Activated CD8-positive, alpha-beta memory T cell treated with anti-CD3 and anti-CD28 coated beads, Interleukin-2, amount 10 ng/mL, durations not matched to agents 7 days and 5 days (primary cell): Measurements from ENCODE around the gene TAAR8. TPM values are rescaled to one million over a fixed set of nuclear protein-coding genes. Genes with fewer than 3 reads are reported as not detected.

Experiments
- ATAC-seq: fragments of 150-1000 bp; cut with Tn5 transposase; one replicate; pipeline ENCODE4 v1.10.0; 2021; ENCODE audit warnings: moderate library complexity
- CTCF ChIA-PET: fragments of 350-600 bp; sonication (Branson Sonifier 250); formaldehyde crosslinking; loops from one replicate; lab custom pipeline; 2021; ENCODE audit warnings: antibody characterized with exemption; lab: Charles Lee
- DNase-seq: peaks from one replicate; pipeline ENCODE4 v3.0.0-alpha.2; 2020
- H3K27ac Mint-ChIP-seq: one replicate; pipeline ENCODE4 v1.8.0; 2021; ENCODE audit warnings: mild to moderate bottlenecking, mixed read lengths
- H3K27me3 Mint-ChIP-seq: one replicate; pipeline ENCODE4 v1.8.0; 2021; ENCODE audit warnings: mixed read lengths
- H3K36me3 Mint-ChIP-seq: one replicate; pipeline ENCODE4 v1.8.0; 2021; ENCODE audit warnings: mild to moderate bottlenecking, mixed read lengths
- H3K4me1 Mint-ChIP-seq: one replicate; pipeline ENCODE4 v1.8.0; 2021; ENCODE audit warnings: mixed read lengths
- H3K4me3 Mint-ChIP-seq: one replicate; pipeline ENCODE4 v1.8.0; 2021; ENCODE audit warnings: mild to moderate bottlenecking, moderate library complexity, mixed read lengths
- H3K9me3 Mint-ChIP-seq: one replicate; pipeline ENCODE4 v1.8.0; 2022; ENCODE audit warnings: low read depth, mixed read lengths
- total RNA-seq, 2 experiments: library from RNA; stranded (reverse); gene quantifications; one replicate each; pipeline ENCODE4 v1.2.3, GENCODE V29; 2021

TAAR8 gene, protein sequence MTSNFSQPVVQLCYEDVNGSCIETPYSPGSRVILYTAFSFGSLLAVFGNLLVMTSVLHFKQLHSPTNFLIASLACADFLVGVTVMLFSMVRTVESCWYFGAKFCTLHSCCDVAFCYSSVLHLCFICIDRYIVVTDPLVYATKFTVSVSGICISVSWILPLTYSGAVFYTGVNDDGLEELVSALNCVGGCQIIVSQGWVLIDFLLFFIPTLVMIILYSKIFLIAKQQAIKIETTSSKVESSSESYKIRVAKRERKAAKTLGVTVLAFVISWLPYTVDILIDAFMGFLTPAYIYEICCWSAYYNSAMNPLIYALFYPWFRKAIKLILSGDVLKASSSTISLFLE
- total RNA-seq, result not detected

GRCh38 chr6:132552372-132552771 is at the start of gene TAAR8:
TAAR8 (plus strand) TSS chr6:132552672; CDS start chr6:132552693, 21 bp downstream.
- DNase-seq (no peak), ATAC-seq (no peak)
- CTCF ChIA-PET, result interaction anchor here (0.8 kb wide), 1 partner anchor 9 kb away, joined by 3 read pairs; no protein-coding TSS in a partner anchor
- H3K27me3 Mint-ChIP-seq, result peaks cover 43% of the 10 kb centered on the region
- H3K27ac Mint-ChIP-seq, result no peak within 1 kb of the TSS
- H3K4me1 Mint-ChIP-seq, result no peaks in the 10 kb centered on the region
- no peaks in the 10 kb centered on the region for H3K36me3 Mint-ChIP-seq
- H3K9me3 Mint-ChIP-seq, result no peaks in the 10 kb centered on the region
- H3K4me3 Mint-ChIP-seq, result no peak within 1 kb of the TSS

- Mint-ChIP-seq H3K4me3 (no peak overlapping the region), H3K36me3 (peaks cover 33% of the 10 kb centered on the region), H3K9me3 (no peaks in the 10 kb centered on the region), H3K27ac (no peak overlapping the region), H3K4me1 (peaks cover 4% of the 10 kb centered on the region), H3K27me3 (no peaks in the 10 kb centered on the region)
- no peak for ATAC-seq
- CTCF ChIA-PET, result no interaction called here
- DNase-seq, result no peak
Observed at GRCh38 chr6:132504757-132505156, 47.7 kb upstream of the TAAR8 start.

GRCh38 chr6:132505158-132505557 is 47.3 kb upstream of the TAAR8 start:
- ATAC-seq, result no peak
- CTCF ChIA-PET, result no interaction called here
- peaks cover 1% of the 10 kb centered on the region for H3K4me1 Mint-ChIP-seq
- no peaks in the 10 kb centered on the region for H3K27me3 Mint-ChIP-seq
- peaks cover 30% of the 10 kb centered on the region for H3K36me3 Mint-ChIP-seq
- H3K4me3 Mint-ChIP-seq, result no peak overlapping the region
- no peak overlapping the region for H3K27ac Mint-ChIP-seq
- no peak for DNase-seq
- no peaks in the 10 kb centered on the region for H3K9me3 Mint-ChIP-seq

DNA sequence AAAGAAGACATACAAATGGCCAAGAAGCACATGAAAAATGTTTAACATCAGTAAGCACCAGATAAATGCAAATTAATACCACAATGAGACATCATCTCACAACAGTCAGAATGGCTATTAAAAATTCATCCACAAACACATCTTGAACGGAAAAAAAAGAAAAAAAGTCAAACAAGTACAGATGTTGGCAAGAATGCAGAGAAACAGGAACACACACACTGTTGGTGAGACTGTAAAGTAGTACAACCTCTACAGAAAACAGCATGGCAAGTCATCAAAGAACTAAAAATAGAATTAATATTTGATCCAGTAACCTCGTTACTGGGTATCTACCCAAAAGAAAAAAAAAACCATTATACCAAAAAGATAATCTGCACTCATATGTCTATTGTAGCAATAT is 46.0 kb upstream of the TAAR8 start:
- peaks cover 11% of the 10 kb centered on the region for H3K4me1 Mint-ChIP-seq
- no peak for DNase-seq
- H3K4me3 Mint-ChIP-seq, result no peak overlapping the region
- peaks cover 21% of the 10 kb centered on the region for H3K36me3 Mint-ChIP-seq
- H3K27ac Mint-ChIP-seq, result no peak overlapping the region
- no peaks in the 10 kb centered on the region for H3K27me3 Mint-ChIP-seq
- CTCF ChIA-PET, result no interaction called here
- ATAC-seq, result no peak
- no peaks in the 10 kb centered on the region for H3K9me3 Mint-ChIP-seq

DNA sequence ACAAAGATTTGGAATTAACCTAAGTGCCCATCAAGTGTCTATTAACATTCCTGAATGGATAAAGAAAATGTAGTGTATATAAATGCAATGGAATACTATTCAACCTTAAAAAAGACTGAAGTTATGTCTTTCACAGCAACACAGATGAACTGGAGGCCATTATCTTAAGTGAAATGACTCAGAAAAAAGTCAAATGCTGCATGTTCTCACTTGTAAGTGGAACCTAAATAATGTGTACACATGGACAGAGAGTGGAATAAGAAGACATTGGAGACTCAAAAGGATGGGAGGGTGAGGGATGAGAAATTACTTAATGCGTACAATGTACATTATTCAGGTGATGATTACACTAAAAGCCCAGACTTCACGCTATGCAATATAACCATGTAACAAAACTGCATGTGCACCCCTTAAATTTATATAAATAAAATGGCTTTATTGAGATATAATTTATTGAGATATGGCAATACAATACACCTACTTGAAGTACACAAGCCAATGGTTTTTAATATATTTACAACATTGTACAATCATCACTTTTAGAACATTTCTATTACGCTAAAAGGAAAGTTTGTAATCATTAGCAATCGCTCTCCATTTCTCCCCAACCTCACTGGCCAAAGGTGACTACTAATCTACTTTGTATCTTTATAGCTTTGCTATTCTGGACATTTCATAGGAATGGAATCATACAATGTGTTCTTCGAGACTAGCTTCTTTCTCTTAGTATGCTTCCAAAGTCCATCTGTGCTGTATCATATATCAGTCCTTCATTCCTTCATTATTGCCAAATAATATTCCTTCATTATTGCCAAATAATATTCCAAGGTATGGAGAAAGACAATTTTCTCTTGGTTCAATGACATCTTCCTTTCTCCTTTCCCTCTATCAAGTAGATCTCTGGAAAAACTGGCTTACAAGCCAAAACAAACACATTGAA is 45.3 kb upstream of the TAAR8 start:
- CTCF ChIA-PET, result interaction anchor here (1.1 kb wide), 1 partner anchor 22 kb away, joined by 3 read pairs; no protein-coding TSS in a partner anchor

DNA sequence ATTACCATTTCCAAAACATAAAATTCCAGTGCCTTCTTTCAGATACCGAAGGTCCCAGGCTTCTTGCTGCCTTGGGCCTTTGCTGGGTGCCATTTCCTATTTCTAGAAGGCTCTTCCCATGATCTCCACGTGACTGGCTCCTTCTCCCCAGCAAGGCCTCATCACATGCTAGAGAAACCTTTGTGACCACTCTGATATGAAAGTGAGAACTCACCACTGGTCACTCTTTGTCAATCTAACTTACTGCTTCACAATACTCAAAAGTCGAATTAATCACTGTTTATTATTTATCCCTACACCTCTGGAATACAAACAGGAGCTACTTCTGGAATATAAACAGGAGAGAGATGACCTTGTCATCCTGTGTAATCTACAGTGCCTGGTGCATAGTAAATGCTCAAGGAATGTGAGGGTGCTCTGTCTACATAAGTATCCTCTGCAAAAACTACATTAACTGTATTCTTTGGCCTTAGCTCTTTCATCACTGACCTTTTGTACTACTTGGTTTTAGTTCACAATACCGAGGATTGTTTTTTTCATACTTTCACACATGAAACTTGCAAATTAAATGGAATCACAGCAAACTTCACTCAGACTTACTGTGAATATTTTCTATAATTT is 41.2 kb upstream of the TAAR8 start:
- ATAC-seq, result no peak

More for the DNA sequence above, 45.3 kb upstream of the TAAR8 start:
- H3K36me3 Mint-ChIP-seq, result peaks cover 19% of the 10 kb centered on the region
- DNase-seq (no peak), ATAC-seq (no peak)
- no peak overlapping the region for H3K4me3 Mint-ChIP-seq
- no peaks in the 10 kb centered on the region for H3K27me3 Mint-ChIP-seq
- H3K9me3 Mint-ChIP-seq, result no peaks in the 10 kb centered on the region
- H3K4me1 Mint-ChIP-seq, result peaks cover 14% of the 10 kb centered on the region
- H3K27ac Mint-ChIP-seq, result no peak overlapping the region

GRCh38 chr6:132511831-132512220 is 40.6 kb upstream of the TAAR8 start:
- CTCF ChIA-PET, result interaction anchor here (1.2 to 1.7 kb wide), 3 partner anchors 16 to 287 kb away, joined by 4 to 13 read pairs (median 13); no protein-coding TSS in a partner anchor
- ATAC-seq, result no peak
- Mint-ChIP-seq H3K27ac (no peak overlapping the region), H3K4me3 (peak overlapping the region; percentile 92), H3K36me3 (peaks cover 15% of the 10 kb centered on the region), H3K9me3 (no peaks in the 10 kb centered on the region), H3K27me3 (peaks cover 10% of the 10 kb centered on the region), H3K4me1 (peaks cover 26% of the 10 kb centered on the region)
- no peak for DNase-seq

More for the DNA sequence above, 41.2 kb upstream of the TAAR8 start:
- H3K4me1 Mint-ChIP-seq, result peaks cover 26% of the 10 kb centered on the region
- H3K27me3 Mint-ChIP-seq, result peaks cover 10% of the 10 kb centered on the region
- no peaks in the 10 kb centered on the region for H3K9me3 Mint-ChIP-seq
- H3K27ac Mint-ChIP-seq, result no peak overlapping the region
- CTCF ChIA-PET, result no interaction called here
- H3K4me3 Mint-ChIP-seq, result no peak overlapping the region
- H3K36me3 Mint-ChIP-seq, result peaks cover 15% of the 10 kb centered on the region
- no peak for DNase-seq

- Mint-ChIP-seq H3K4me3 (peak overlapping the region; percentile 92), H3K27ac (peak overlapping the region; percentile 80), H3K36me3 (peaks cover 15% of the 10 kb centered on the region)
Observed at GRCh38 chr6:132512342-132512637, 40.2 kb upstream of the TAAR8 start.

GRCh38 chr6:132512638-132513632 is 39.5 kb upstream of the TAAR8 start, which contains the start of gene STX7:
STX7 (minus strand) TSS chr6:132513116; CDS start chr6:132503530, 9,586 bp downstream.
- Mint-ChIP-seq H3K27me3 (peaks cover 10% of the 10 kb centered on the region), H3K36me3 (peaks cover 8% of the 10 kb centered on the region), H3K27ac (peak within 1 kb of the TSS; percentile 87), H3K9me3 (no peaks in the 10 kb centered on the region), H3K4me1 (peaks cover 26% of the 10 kb centered on the region), H3K4me3 (peak within 1 kb of the TSS; percentile 92)
- CTCF ChIA-PET, result interaction anchor here (0.7 to 1.7 kb wide), 6 partner anchors 17 to 286 kb away, joined by 3 to 13 read pairs (median 12); no protein-coding TSS in a partner anchor
- peak; percentile 91 for DNase-seq
- ATAC-seq, result peak; percentile 97

More at GRCh38 chr6:132512342-132512637, 40.2 kb upstream of the TAAR8 start:
- no peak for DNase-seq
- CTCF ChIA-PET, result interaction anchor here (1.2 to 1.7 kb wide), 5 partner anchors 17 to 287 kb away, joined by 4 to 13 read pairs (median 13); no protein-coding TSS in a partner anchor
- Mint-ChIP-seq H3K27me3 (peaks cover 10% of the 10 kb centered on the region), H3K4me1 (peaks cover 26% of the 10 kb centered on the region), H3K9me3 (no peaks in the 10 kb centered on the region)
- no peak for ATAC-seq

DNA sequence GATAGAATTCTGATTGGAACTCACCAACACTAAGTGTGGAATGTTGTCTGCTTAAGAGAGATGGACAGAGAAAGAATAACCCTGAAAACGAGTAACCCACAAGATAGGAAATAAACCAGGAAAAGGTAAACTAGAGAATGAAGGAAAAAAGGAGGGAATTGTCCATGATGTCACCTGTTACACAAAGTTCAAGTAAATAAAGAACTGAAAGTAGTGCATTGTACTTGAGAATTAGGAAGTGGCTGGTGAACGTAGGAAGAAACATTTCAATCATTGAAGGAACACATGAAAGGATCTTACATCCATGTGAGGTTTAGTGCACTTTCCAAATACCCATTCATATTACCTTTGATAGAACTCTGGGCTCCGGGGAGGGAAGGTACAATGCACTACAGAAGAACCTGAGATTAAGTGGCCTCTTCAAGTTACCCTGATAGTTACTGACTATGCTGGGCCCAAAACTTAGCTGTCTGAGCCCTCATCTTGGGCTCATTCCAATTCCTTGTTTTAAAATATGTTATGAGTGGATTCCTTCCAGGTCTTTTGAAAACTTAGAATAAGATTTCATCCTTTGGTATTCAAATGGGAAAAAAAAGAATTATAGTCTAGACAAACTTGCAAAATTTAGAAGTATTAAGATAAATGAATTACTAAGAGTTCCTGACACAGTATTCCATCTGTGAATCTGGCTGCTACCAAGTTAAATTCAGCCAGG is 38.5 kb upstream of the TAAR8 start:
- no peaks in the 10 kb centered on the region for H3K9me3 Mint-ChIP-seq
- no peak for ATAC-seq

GRCh38 chr6:132515386-132515785 is 37.1 kb upstream of the TAAR8 start:
- Mint-ChIP-seq H3K4me3 (no peak overlapping the region), H3K27ac (no peak overlapping the region), H3K4me1 (peaks cover 26% of the 10 kb centered on the region), H3K27me3 (peaks cover 23% of the 10 kb centered on the region), H3K36me3 (peaks cover 1% of the 10 kb centered on the region), H3K9me3 (no peaks in the 10 kb centered on the region)
- ATAC-seq, result no peak
- CTCF ChIA-PET, result interaction anchor here (0.8 to 2.0 kb wide), 4 partner anchors 10 to 235 kb away, joined by 3 to 7 read pairs (median 4); no protein-coding TSS in a partner anchor
- no peak for DNase-seq

More for the DNA sequence above, 38.5 kb upstream of the TAAR8 start:
- H3K4me3 Mint-ChIP-seq, result peak overlapping the region; percentile 92
- H3K27ac Mint-ChIP-seq, result no peak overlapping the region
- peaks cover 1% of the 10 kb centered on the region for H3K36me3 Mint-ChIP-seq
- peaks cover 14% of the 10 kb centered on the region for H3K27me3 Mint-ChIP-seq
- H3K4me1 Mint-ChIP-seq, result peaks cover 26% of the 10 kb centered on the region
- no peak for DNase-seq
- CTCF ChIA-PET, result interaction anchor here (1.6 to 1.7 kb wide), 4 partner anchors 17 to 234 kb away, joined by 5 to 13 read pairs (median 13); no protein-coding TSS in a partner anchor
